ENCODE data around the gene B3GALT2.

The B3GALT2 gene

DNA sequence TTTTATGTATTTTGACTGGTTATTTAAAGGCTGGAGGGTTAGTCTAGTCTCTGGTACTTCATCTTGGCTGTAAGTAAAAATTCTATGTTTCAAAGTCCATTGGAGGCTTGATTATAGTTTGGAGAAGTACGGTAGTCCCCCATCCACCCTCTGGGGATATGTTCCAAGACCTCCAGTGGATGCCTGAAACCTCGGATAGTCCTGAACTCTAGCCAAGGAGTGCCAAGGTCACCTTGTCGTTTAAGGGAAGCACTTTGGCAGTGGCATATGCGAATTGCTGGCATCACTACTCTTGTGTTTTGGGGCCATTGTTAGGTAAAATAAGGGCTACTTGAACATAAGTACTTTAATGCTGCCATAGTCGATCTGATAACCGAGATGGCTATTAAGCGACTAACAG, 46.2 kb downstream of the B3GALT2 start:
- TF ChIP-seq, protein P1, sequence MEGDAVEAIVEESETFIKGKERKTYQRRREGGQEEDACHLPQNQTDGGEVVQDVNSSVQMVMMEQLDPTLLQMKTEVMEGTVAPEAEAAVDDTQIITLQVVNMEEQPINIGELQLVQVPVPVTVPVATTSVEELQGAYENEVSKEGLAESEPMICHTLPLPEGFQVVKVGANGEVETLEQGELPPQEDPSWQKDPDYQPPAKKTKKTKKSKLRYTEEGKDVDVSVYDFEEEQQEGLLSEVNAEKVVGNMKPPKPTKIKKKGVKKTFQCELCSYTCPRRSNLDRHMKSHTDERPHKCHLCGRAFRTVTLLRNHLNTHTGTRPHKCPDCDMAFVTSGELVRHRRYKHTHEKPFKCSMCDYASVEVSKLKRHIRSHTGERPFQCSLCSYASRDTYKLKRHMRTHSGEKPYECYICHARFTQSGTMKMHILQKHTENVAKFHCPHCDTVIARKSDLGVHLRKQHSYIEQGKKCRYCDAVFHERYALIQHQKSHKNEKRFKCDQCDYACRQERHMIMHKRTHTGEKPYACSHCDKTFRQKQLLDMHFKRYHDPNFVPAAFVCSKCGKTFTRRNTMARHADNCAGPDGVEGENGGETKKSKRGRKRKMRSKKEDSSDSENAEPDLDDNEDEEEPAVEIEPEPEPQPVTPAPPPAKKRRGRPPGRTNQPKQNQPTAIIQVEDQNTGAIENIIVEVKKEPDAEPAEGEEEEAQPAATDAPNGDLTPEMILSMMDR (IDR thresholded peaks at IDR 0.05; ENCODE audit: insufficient read depth, low read depth, low read length, missing control alignments): no peak
- no peak for DNase-seq (ENCODE audit: low read depth)
- H3K4me3 ChIP-seq (ENCODE audit: low read depth, low read length): no peak overlapping the region

DNA sequence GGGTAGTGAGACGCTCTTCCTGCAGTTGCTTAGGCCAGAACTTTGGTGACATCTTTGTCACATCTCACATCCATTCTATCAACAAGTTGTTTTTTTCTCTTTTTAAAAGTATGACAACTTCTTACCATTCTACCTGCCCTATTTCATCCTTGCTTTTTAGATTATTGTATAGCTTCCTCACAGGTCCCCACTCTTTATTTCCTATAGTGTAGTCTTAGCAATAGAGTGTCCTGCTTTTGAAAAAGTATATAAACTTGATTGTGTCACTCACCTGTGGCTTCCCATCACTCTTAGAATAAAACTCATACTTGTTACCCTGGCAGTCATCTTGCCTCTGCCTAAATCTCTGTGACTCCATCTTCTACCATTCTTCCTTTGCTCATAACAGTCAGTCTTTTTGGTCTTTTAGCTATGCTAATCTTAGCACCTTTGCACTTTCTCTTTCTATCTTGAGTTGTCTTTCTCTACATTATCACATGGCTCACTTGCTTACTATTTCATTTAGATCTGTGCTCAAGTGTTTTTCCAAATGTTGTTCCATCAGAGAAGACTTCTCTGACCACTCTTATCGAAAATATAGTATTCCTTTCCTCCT, 55.0 kb downstream of the B3GALT2 start:
- H3K4me3 ChIP-seq (ENCODE audit: low read depth, low read length): no peak overlapping the region
- no peak for DNase-seq (ENCODE audit: low read depth)
- TF ChIP-seq, protein P1 (IDR thresholded peaks at IDR 0.05; ENCODE audit: insufficient read depth, low read depth, low read length, missing control alignments): no peak

All from GM12865 (cell line).